ENCODE results near the gene TTLL9. TPM values are rescaled to one million over a fixed set of nuclear protein-coding genes. Genes with fewer than 3 reads are reported as not detected.

The TTLL9 gene
- polyA plus RNA-seq, 1 donor (not counting 4 experiments of a cell fraction or from before 2014, with no cell fraction given) = not detected

DNA sequence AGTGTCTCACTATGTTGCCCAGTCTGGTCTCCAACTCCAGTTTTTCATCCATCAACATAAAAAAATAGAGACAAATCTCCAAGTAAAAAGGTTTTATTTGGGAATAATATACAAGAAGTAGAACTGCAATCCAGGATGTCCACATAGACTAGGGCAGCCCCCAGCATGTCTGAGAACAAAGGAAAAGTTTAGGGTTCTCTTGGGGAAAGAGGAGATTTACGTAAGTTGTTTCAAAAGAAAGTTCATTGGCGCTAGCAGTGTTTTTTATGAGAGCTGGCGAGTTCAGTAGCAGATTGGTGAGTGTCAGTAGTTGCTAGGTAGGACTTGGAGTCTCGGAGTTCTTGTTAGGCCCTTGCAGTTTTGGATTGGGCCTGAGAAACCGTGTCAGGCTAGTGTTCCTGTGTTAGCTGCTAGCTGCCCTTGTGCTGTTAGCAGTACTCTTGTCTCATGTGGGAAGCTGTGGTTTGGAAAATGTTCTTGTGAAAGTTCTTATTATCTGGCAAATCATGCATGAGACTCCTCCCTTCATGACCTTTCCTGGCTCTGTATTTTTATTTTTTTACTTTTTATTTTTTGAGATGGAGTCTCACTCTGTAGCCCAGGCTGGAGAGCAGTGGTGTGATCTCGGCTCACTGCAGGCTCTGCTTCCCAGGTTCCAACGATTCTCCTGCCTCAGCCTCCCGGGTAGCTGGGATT is 24.7 kb downstream of the TTLL9 start:
- H3K9me3 ChIP-seq (ENCODE audit: control insufficient read depth, low read depth, low read length) = no peaks in the 10 kb centered on the region
- no peak for FAIRE-seq
- no peak for DNase-seq (ENCODE audit: low read depth, low spot score)

DNA sequence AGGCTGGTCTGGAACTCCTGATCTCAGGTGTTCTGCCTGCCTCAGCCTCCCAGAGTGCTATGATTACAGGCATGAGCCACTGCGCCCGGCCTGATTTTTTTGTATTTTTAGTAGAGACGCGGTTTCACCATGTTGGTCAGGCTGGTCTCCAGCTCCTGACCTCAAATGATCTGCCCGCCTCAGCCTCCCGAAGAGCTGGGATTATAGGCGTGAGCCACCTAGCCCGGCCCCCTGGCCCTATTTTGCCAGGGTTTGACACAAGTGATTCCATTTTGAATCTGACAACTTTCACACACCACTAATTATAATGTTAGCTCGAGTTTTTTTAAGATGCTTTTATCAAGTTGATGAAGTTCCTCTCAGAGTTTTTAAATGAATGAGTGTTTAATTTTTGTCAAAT is 25.6 kb downstream of the TTLL9 start:
- no peak overlapping the region for H2AFZ ChIP-seq (ENCODE audit: control insufficient read depth, low read length)

More for the DNA sequence above, 24.7 kb downstream of the TTLL9 start:
- Histone ChIP-seq H2AFZ (ENCODE audit: control insufficient read depth, low read length) (no peak overlapping the region), H4K20me1 (ENCODE audit: control insufficient read depth, extremely low read depth, insufficient read depth, low read length) (no peaks in the 10 kb centered on the region), H3K27me3 (ENCODE audit: control insufficient read depth, extremely low read depth, insufficient read depth, low read length) (no peaks in the 10 kb centered on the region), H3K4me2 (ENCODE audit: control insufficient read depth, extremely low read depth, insufficient read depth, low read depth, low read length) (no peak overlapping the region), H3K9me1 (ENCODE audit: control insufficient read depth, extremely low read depth, insufficient read depth, low read length) (no peaks in the 10 kb centered on the region), H3K36me3 (ENCODE audit: control insufficient read depth in 2 of 2, extremely low read depth in 1 of 2, insufficient read depth in 2 of 2, low read length in 2 of 2) (no peaks in the 10 kb centered on the region), H3K79me2 (ENCODE audit: control insufficient read depth, insufficient read depth, low read length) (no peaks in the 10 kb centered on the region), H3K4me3 (ENCODE audit: control insufficient read depth in 2 of 3, extremely low read depth in 1 of 3, insufficient read depth in 2 of 3, low read depth in 1 of 3, low read length in 3 of 3) (no peak overlapping the region), H3K9ac (ENCODE audit: control insufficient read depth, extremely low read depth, insufficient read depth, low read length) (no peak overlapping the region), H3K27ac (ENCODE audit: control insufficient read depth, insufficient read depth, low read length) (no peak overlapping the region), H3K4me1 (ENCODE audit: control insufficient read depth, extremely low read depth, insufficient read depth, low read length) (no peaks in the 10 kb centered on the region)
- dilution Hi-C loops (cut with MboI; ENCODE audit: extremely low pct_ligation_motif_present, low sequenced_read_pairs) = no loop called here
- no peak for TF ChIP-seq EZH2 (IDR thresholded peaks at IDR 0.05; ENCODE audit: low read length)
- TF ChIP-seq, protein P1, sequence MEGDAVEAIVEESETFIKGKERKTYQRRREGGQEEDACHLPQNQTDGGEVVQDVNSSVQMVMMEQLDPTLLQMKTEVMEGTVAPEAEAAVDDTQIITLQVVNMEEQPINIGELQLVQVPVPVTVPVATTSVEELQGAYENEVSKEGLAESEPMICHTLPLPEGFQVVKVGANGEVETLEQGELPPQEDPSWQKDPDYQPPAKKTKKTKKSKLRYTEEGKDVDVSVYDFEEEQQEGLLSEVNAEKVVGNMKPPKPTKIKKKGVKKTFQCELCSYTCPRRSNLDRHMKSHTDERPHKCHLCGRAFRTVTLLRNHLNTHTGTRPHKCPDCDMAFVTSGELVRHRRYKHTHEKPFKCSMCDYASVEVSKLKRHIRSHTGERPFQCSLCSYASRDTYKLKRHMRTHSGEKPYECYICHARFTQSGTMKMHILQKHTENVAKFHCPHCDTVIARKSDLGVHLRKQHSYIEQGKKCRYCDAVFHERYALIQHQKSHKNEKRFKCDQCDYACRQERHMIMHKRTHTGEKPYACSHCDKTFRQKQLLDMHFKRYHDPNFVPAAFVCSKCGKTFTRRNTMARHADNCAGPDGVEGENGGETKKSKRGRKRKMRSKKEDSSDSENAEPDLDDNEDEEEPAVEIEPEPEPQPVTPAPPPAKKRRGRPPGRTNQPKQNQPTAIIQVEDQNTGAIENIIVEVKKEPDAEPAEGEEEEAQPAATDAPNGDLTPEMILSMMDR (optimal IDR thresholded peaks at IDR 0.05 in 1 of 3, IDR thresholded peaks at IDR 0.05 in 1 of 3, conservative IDR thresholded peaks at IDR 0.05 in 1 of 3; ENCODE audit: extremely low read depth in 1 of 3, insufficient read depth in 2 of 3, low read length in 3 of 3) = no peak

More for the DNA sequence above, 25.6 kb downstream of the TTLL9 start:
- H4K20me1 ChIP-seq (ENCODE audit: control insufficient read depth, extremely low read depth, insufficient read depth, low read length) = no peaks in the 10 kb centered on the region
- H3K36me3 ChIP-seq (ENCODE audit: control insufficient read depth in 2 of 2, extremely low read depth in 1 of 2, insufficient read depth in 2 of 2, low read length in 2 of 2) = no peaks in the 10 kb centered on the region
- no peaks in the 10 kb centered on the region for H3K9me3 ChIP-seq (ENCODE audit: control insufficient read depth, low read depth, low read length)
- TF ChIP-seq, protein P1 (optimal IDR thresholded peaks at IDR 0.05 in 1 of 3, IDR thresholded peaks at IDR 0.05 in 1 of 3, conservative IDR thresholded peaks at IDR 0.05 in 1 of 3; ENCODE audit: extremely low read depth in 1 of 3, insufficient read depth in 2 of 3, low read length in 3 of 3) = no peak
- no peak for TF ChIP-seq EZH2 (IDR thresholded peaks at IDR 0.05; ENCODE audit: low read length)
- no peaks in the 10 kb centered on the region for H3K79me2 ChIP-seq (ENCODE audit: control insufficient read depth, insufficient read depth, low read length)
- H3K27me3 ChIP-seq (ENCODE audit: control insufficient read depth, extremely low read depth, insufficient read depth, low read length) = no peaks in the 10 kb centered on the region
- no peak overlapping the region for H3K9ac ChIP-seq (ENCODE audit: control insufficient read depth, extremely low read depth, insufficient read depth, low read length)
- no peak overlapping the region for H3K27ac ChIP-seq (ENCODE audit: control insufficient read depth, insufficient read depth, low read length)
- H3K4me3 ChIP-seq (ENCODE audit: control insufficient read depth in 2 of 3, extremely low read depth in 1 of 3, insufficient read depth in 2 of 3, low read depth in 1 of 3, low read length in 3 of 3) = no peak overlapping the region
- H3K9me1 ChIP-seq (ENCODE audit: control insufficient read depth, extremely low read depth, insufficient read depth, low read length) = no peaks in the 10 kb centered on the region
- no peaks in the 10 kb centered on the region for H3K4me1 ChIP-seq (ENCODE audit: control insufficient read depth, extremely low read depth, insufficient read depth, low read length)
- dilution Hi-C loops (cut with MboI; ENCODE audit: extremely low pct_ligation_motif_present, low sequenced_read_pairs) = no loop called here
- no peak overlapping the region for H3K4me2 ChIP-seq (ENCODE audit: control insufficient read depth, extremely low read depth, insufficient read depth, low read depth, low read length)
- no peak for DNase-seq (ENCODE audit: low read depth, low spot score)
- no peak for FAIRE-seq
